ENCODE results near the gene TSPAN32.
A peak's percentile ranks its signal among the peaks of the same experiment; 100 is the strongest.

TSPAN32 gene

GRCh38 chr11:2301631-2302305 is at the start of gene TSPAN32, which contains the start of gene C11orf21:
Gene TSPAN32 (plus strand): TSS chr11:2302013. CDS start chr11:2302150, 137 bp downstream.
Gene C11orf21 (minus strand): TSS chr11:2301918. CDS start chr11:2301808, 110 bp downstream.
- peak; percentile 61 to 66 for DNase-seq

GRCh38 chr11:2252018-2252417 is 49.8 kb upstream of the TSPAN32 start:
- DNase-seq = no peak

- no peak for DNase-seq
Measured at GRCh38 chr11:2256293-2256913, 45.4 kb upstream of the TSPAN32 start.

GRCh38 chr11:2256951-2257700 is 44.7 kb upstream of the TSPAN32 start:
- no peak for DNase-seq

- DNase-seq = peak in 1 of 2 donors; percentile 16
Measured at GRCh38 chr11:2258501-2259465, 43.0 kb upstream of the TSPAN32 start.

GRCh38 chr11:2259466-2259830 is 42.4 kb upstream of the TSPAN32 start:
- no peak for DNase-seq

GRCh38 chr11:2259897-2260451 is 41.8 kb upstream of the TSPAN32 start:
- peak in 1 of 2 donors; percentile 15 for DNase-seq

- DNase-seq = peak in 1 of 2 donors; percentile 13
Measured at GRCh38 chr11:2260491-2261364, 41.1 kb upstream of the TSPAN32 start.

- peak in 1 of 2 donors; percentile 14 for DNase-seq
Measured at GRCh38 chr11:2261436-2262230, 40.2 kb upstream of the TSPAN32 start.

GRCh38 chr11:2262301-2263070 is 39.3 kb upstream of the TSPAN32 start:
- peak in 1 of 2 donors; percentile 13 for DNase-seq

- no peak for DNase-seq
Measured at GRCh38 chr11:2263071-2263565, 38.7 kb upstream of the TSPAN32 start.

GRCh38 chr11:2263724-2264360 is 38.0 kb upstream of the TSPAN32 start:
- DNase-seq = no peak

GRCh38 chr11:2264366-2265053 is 37.3 kb upstream of the TSPAN32 start:
- peak in 1 of 2 donors; percentile 11 for DNase-seq

GRCh38 chr11:2265396-2265795 is 36.4 kb upstream of the TSPAN32 start:
- DNase-seq = peak; percentile 30 to 32

GRCh38 chr11:2265854-2266585 is 35.8 kb upstream of the TSPAN32 start:
- DNase-seq = peak in 1 of 2 donors; percentile 14

- DNase-seq = peak in 1 of 2 donors; percentile 16
Measured at GRCh38 chr11:2266586-2267305, 35.1 kb upstream of the TSPAN32 start.
